IMR-90 (cell line): ENCODE measurements around the gene POLR3E. TPM values are rescaled to one million over a fixed set of nuclear protein-coding genes. Genes with fewer than 3 reads are reported as not detected.

Source experiments
- ATAC-seq: fragments of 200-7000 bp; cut with Tn5 transposase; 2 replicates; pipeline ENCODE4 v1.9.1; 2020; ENCODE audit warnings: low read depth, mild to moderate bottlenecking, moderate library complexity
- BruUV-seq: library from RNA; stranded (reverse); fragments of 400-500 nt; replicated peaks from 2 replicates; lab custom pipeline; 2021; lab: Mats Ljungman, UMichigan
- CTCF ChIA-PET: fragments of 300-600 bp; formaldehyde crosslinking; extraction: SDS; loops from one replicate; lab custom pipeline; 2021; ENCODE audit warnings: antibody characterized with exemption; lab: Yijun Ruan, JAX
- POLR2A ChIA-PET: fragments of 300-600 bp; sonication (Branson Sonifier 250); formaldehyde crosslinking; loops from one replicate; lab custom pipeline; 2022; ENCODE audit warnings: antibody characterized with exemption; ENCODE audit not compliant: unreplicated experiment; lab: Charles Lee
- DNase-seq: peaks from one replicate; pipeline ENCODE4 v3.0.0; 2013
- H2AFZ ChIP-seq: replicated peaks from 2 replicates; pipeline ENCODE3; 2013; ENCODE audit warnings: low read length, mild to moderate bottlenecking; ENCODE audit not compliant: poor library complexity
- H2AK5ac ChIP-seq: 2 replicates; pipeline ENCODE4 v1.6.1; 2013; ENCODE audit warnings: low read depth, low read length, inconsistent platforms
- H2AK9ac ChIP-seq: replicated peaks from 2 replicates; pipeline ENCODE3; 2013; ENCODE audit warnings: mild to moderate bottlenecking, low read depth, low read length, moderate library complexity; ENCODE audit not compliant: poor library complexity
- H2BK120ac ChIP-seq: 2 replicates; pipeline ENCODE4 v1.6.1; 2013; ENCODE audit warnings: low read depth, low read length, inconsistent platforms
- H2BK15ac ChIP-seq: 3 replicates; pipeline ENCODE4 v1.6.1; 2013; ENCODE audit warnings: low read depth, low read length, inconsistent platforms
- H2BK20ac ChIP-seq: 2 replicates; pipeline ENCODE4 v1.6.1; 2013; ENCODE audit warnings: low read depth, mild to moderate bottlenecking, inconsistent platforms, low read length, moderate library complexity
- H2BK5ac ChIP-seq: 2 replicates; pipeline ENCODE4 v1.6.1; 2013; ENCODE audit warnings: mild to moderate bottlenecking, low read depth, low read length, inconsistent platforms; ENCODE audit not compliant: poor library complexity, severe bottlenecking
- H3K14ac ChIP-seq: replicated peaks from 2 replicates; pipeline ENCODE4 v1.6.1; 2013; ENCODE audit warnings: low read depth, low read length, inconsistent platforms
- H3K18ac ChIP-seq: 2 replicates; pipeline ENCODE4 v1.6.1; 2013; ENCODE audit warnings: low read depth, low read length, control low read depth
- H3K23ac ChIP-seq: 2 replicates; pipeline ENCODE4 v1.6.1; 2013; ENCODE audit warnings: low read depth, low read length, inconsistent platforms
- H3K27ac ChIP-seq: 2 replicates; pipeline ENCODE4 v1.5.1; 2013; ENCODE audit warnings: mild to moderate bottlenecking, control low read depth, low read length; ENCODE audit not compliant: insufficient read depth
- H3K27me3 ChIP-seq: 2 replicates; pipeline ENCODE4 v1.6.1; 2013; ENCODE audit warnings: low read length; ENCODE audit not compliant: control insufficient read depth, insufficient read depth
- H3K36me3 ChIP-seq: 2 replicates; pipeline ENCODE4 v1.6.1; 2013; ENCODE audit warnings: low read length, mixed read lengths; ENCODE audit not compliant: control insufficient read depth, insufficient read depth
- H3K4ac ChIP-seq: 2 replicates; pipeline ENCODE4 v1.6.1; 2013; ENCODE audit warnings: low read depth, low read length, inconsistent platforms
- H3K4me1 ChIP-seq: 2 replicates; pipeline ENCODE4 v1.6.1; 2013; ENCODE audit warnings: low read length, mixed read lengths; ENCODE audit not compliant: control insufficient read depth, insufficient read depth
- H3K4me2 ChIP-seq: 2 replicates; pipeline ENCODE4 v1.6.1; 2013; ENCODE audit warnings: low read depth, mild to moderate bottlenecking, control low read depth, low read length, moderate library complexity
- H3K4me3 ChIP-seq: 2 replicates; pipeline ENCODE4 v1.5.1; 2013; ENCODE audit warnings: low read depth, mild to moderate bottlenecking, control low read depth, low read length, moderate library complexity; ENCODE audit not compliant: insufficient read depth
- H3K56ac ChIP-seq: 2 replicates; pipeline ENCODE4 v1.6.1; 2013; ENCODE audit warnings: low read length, inconsistent platforms; ENCODE audit not compliant: insufficient read depth; ENCODE audit errors: extremely low read depth
- H3K79me1 ChIP-seq, 2 experiments: 2 replicates each; pipeline ENCODE4 v1.6.1; 2013; ENCODE audit warnings: low read length in 2 of 2, inconsistent platforms in 1 of 2, low read depth in 1 of 2
- H3K9ac ChIP-seq: 2 replicates; pipeline ENCODE4 v1.6.1; 2013; ENCODE audit warnings: low read depth, low read length, control low read depth
- H3K9me1 ChIP-seq: 2 replicates; pipeline ENCODE4 v1.6.1; 2013; ENCODE audit warnings: low read length, inconsistent platforms; ENCODE audit not compliant: insufficient read depth
- H3K9me3 ChIP-seq: 2 replicates; pipeline ENCODE4 v1.6.1; 2013; ENCODE audit warnings: low read length; ENCODE audit not compliant: control insufficient read depth, insufficient read depth
- H4K20me1 ChIP-seq: 2 replicates; pipeline ENCODE4 v1.6.1; 2013; ENCODE audit warnings: low read length, inconsistent platforms; ENCODE audit not compliant: insufficient read depth
- H4K5ac ChIP-seq: 2 replicates; pipeline ENCODE4 v1.6.1; 2013; ENCODE audit warnings: mild to moderate bottlenecking, low read depth, low read length, control low read depth
- H4K8ac ChIP-seq, 2 experiments: 2 replicates each; pipeline ENCODE4 v1.6.1; 2013; ENCODE audit warnings: low read depth in 2 of 2, low read length in 2 of 2, control low read depth in 1 of 2, inconsistent platforms in 1 of 2
- H4K91ac ChIP-seq: 2 replicates; pipeline ENCODE4 v1.6.1; 2013; ENCODE audit warnings: low read depth, low read length, inconsistent platforms; ENCODE audit not compliant: insufficient read depth
- CEBPB ChIP-seq: IDR thresholded peaks from 2 replicates; pipeline ENCODE4 v1.6.1; 2012; ENCODE audit warnings: low read depth, low read length, improper control_type of control experiment
- MXI1 ChIP-seq: IDR thresholded peaks from 2 replicates; pipeline ENCODE4 v1.6.1; 2012; ENCODE audit warnings: low read depth, mild to moderate bottlenecking, low read length, moderate library complexity, borderline replicate concordance
- WGBS, 2 experiments: methylation state at CpG; one replicate each; pipeline versions ENCODE4 v1.1.5 to v1.1.7; 2013; ENCODE audit warnings: missing lambda C conversion rate in 2 of 2; ENCODE audit not compliant: insufficient read length in 1 of 2; ENCODE audit errors: extremely low coverage in 2 of 2; 5-methylcytosine and 5-hydroxymethylcytosine counted together
- dilution Hi-C: fragments of 300-500 bp; cut with HindIII; formaldehyde crosslinking; loops from one replicate; pipeline ENCODE4 v1.14.3; 2018; ENCODE audit warnings: low sequenced_read_pairs; ENCODE audit not compliant: unreplicated experiment
- in situ Hi-C: fragments of 300-500 bp; cut with MboI; formaldehyde crosslinking; loops from 3 replicates; pipeline ENCODE4 v1.14.3; 2019; ENCODE audit warnings: low sequenced_read_pairs, inconsistent platforms, mixed read lengths
- intact Hi-C: fragments of 100-400 bp; cut with micrococcal nuclease; formaldehyde crosslinking; loops from 2 replicates; pipeline ENCODE4 v1.10.0; 2022
- polyA plus RNA-seq, 3 experiments: library from polyadenylated mRNA; depleted of rRNA; stranded (reverse); fragments of >200 nt; gene quantifications; 2 replicates each; pipeline ENCODE4 v1.2.3, GENCODE V29; 2012; ENCODE audit warnings: low replicate concordance in 1 of 3
- total RNA-seq: library from RNA; depleted of rRNA; stranded (reverse); fragments of >200 nt; gene quantifications from 2 replicates; pipeline ENCODE4 v1.2.3, GENCODE V29; 2012

The POLR3E gene
- total and polyA plus RNA-seq, 2 of the 4 experiments (the other 2 are of a cell fraction): 19.9 to 46.0 TPM

GRCh38 chr16:22364241-22364640, 67.0 kb downstream of the POLR3E start:
- TF ChIP-seq MXI1 (no peak), CEBPB (no peak)
- no peak overlapping the region for H3K23ac ChIP-seq
- H3K18ac ChIP-seq: no peak overlapping the region
- no CpG with 5 or more reads among the region's 2 CpGs for WGBS, 2 experiments
- H3K56ac ChIP-seq: no peak overlapping the region
- peaks cover 25 to 80% of the 10 kb centered on the region in 2 experiments for H3K79me1 ChIP-seq
- no peak overlapping the region for H3K9ac ChIP-seq
- no peak overlapping the region for H3K27ac ChIP-seq
- BruUV-seq: no TSS peak
- peaks cover 85% of the 10 kb centered on the region for H4K20me1 ChIP-seq
- no peak overlapping the region for H2BK5ac ChIP-seq
- no peak overlapping the region for H2BK20ac ChIP-seq
- CTCF ChIA-PET: interaction anchor here (1.1 kb wide), 1 partner anchor 11 kb away, joined by 3 read pairs; no protein-coding TSS in a partner anchor
- H3K14ac ChIP-seq: no peak overlapping the region
- peaks cover 15% of the 10 kb centered on the region for H3K9me1 ChIP-seq
- H3K4me1 ChIP-seq: peaks cover 19% of the 10 kb centered on the region
- peaks cover 33% of the 10 kb centered on the region for H3K36me3 ChIP-seq
- H2AK5ac ChIP-seq: no peak overlapping the region
- POLR2A ChIA-PET: no interaction called here
- H3K4me2 ChIP-seq: no peak overlapping the region
- ATAC-seq (no peak), DNase-seq (no peak)
- no peak overlapping the region for H3K4ac ChIP-seq
- dilution Hi-C loops: no loop called here
- H3K4me3 ChIP-seq: no peak overlapping the region
- H3K27me3 ChIP-seq: no peaks in the 10 kb centered on the region
- H2AK9ac ChIP-seq: no peak overlapping the region
- no peak overlapping the region for H4K91ac ChIP-seq
- no peaks in the 10 kb centered on the region for H3K9me3 ChIP-seq
- intact Hi-C loops: no loop called here
- H2BK15ac ChIP-seq: no peak overlapping the region
- H2AFZ ChIP-seq: no peak overlapping the region
- H4K8ac ChIP-seq: no peak overlapping the region
- in situ Hi-C loops: no loop called here
- H2BK120ac ChIP-seq: no peak overlapping the region
- H4K5ac ChIP-seq: no peak overlapping the region
